H9 (cell line): ENCODE measurements around the gene PTRHD1. TPM values are rescaled to one million over a fixed set of nuclear protein-coding genes. Genes with fewer than 3 reads are reported as not detected.
A peak's percentile ranks its signal among the peaks of the same experiment; 100 is the strongest.

ENCODE experiments used
- DNase-seq: peaks from one replicate; pipeline ENCODE4 v3.0.0-alpha.2; 2017
- H2AFZ ChIP-seq: one replicate; pipeline ENCODE4 v1.6.1; 2013; ENCODE audit warnings: mild to moderate bottlenecking, low read length, control low read depth, moderate library complexity
- H2AK5ac ChIP-seq: 2 replicates; pipeline ENCODE4 v1.6.1; 2013; ENCODE audit warnings: low read length, control low read depth, mixed read lengths; ENCODE audit not compliant: insufficient read length
- H2BK120ac ChIP-seq: one replicate; pipeline ENCODE4 v1.6.1; 2013; ENCODE audit warnings: low read depth, mild to moderate bottlenecking, low read length, control low read depth, inconsistent platforms; ENCODE audit not compliant: poor library complexity, severe bottlenecking
- H2BK12ac ChIP-seq: 2 replicates; pipeline ENCODE4 v1.6.1; 2013; ENCODE audit warnings: low read length, control low read depth, mixed read lengths, low read depth; ENCODE audit not compliant: insufficient read length
- H2BK15ac ChIP-seq: 2 replicates; pipeline ENCODE4 v1.6.1; 2013; ENCODE audit warnings: low read depth, low read length, control low read depth
- H2BK20ac ChIP-seq: one replicate; pipeline ENCODE4 v1.6.1; 2013; ENCODE audit warnings: low read depth, mild to moderate bottlenecking, low read length, control low read depth, inconsistent platforms; ENCODE audit not compliant: poor library complexity, severe bottlenecking
- H2BK5ac ChIP-seq: 2 replicates; pipeline ENCODE4 v1.6.1; 2013; ENCODE audit warnings: low read length, control low read depth, mixed read lengths; ENCODE audit not compliant: insufficient read length
- H3K14ac ChIP-seq: 2 replicates; pipeline ENCODE4 v1.6.1; 2013; ENCODE audit warnings: low read length, control low read depth; ENCODE audit not compliant: insufficient read depth
- H3K18ac ChIP-seq: 2 replicates; pipeline ENCODE4 v1.6.1; 2013; ENCODE audit warnings: low read depth, mild to moderate bottlenecking, mixed read lengths, low read length, control low read depth; ENCODE audit not compliant: insufficient read length
- H3K23ac ChIP-seq: 2 replicates; pipeline ENCODE4 v1.6.1; 2013; ENCODE audit warnings: low read length, control low read depth, mixed read lengths, low read depth; ENCODE audit not compliant: insufficient read length
- H3K23me2 ChIP-seq: 2 replicates; pipeline ENCODE4 v1.6.1; 2013; ENCODE audit warnings: low read depth, mild to moderate bottlenecking, mixed read lengths, low read length, control low read depth; ENCODE audit not compliant: insufficient read length, poor library complexity, severe bottlenecking
- H3K27ac ChIP-seq: 2 replicates; pipeline ENCODE4 v1.5.1; 2013; ENCODE audit warnings: low read length, control low read depth, mixed read lengths, low read depth; ENCODE audit not compliant: insufficient read length
- H3K27me3 ChIP-seq: 2 replicates; pipeline ENCODE4 v1.6.1; 2013; ENCODE audit warnings: low read length, control low read depth, inconsistent platforms; ENCODE audit not compliant: insufficient read depth
- H3K4ac ChIP-seq: 2 replicates; pipeline ENCODE4 v1.6.1; 2013; ENCODE audit warnings: low read depth, mild to moderate bottlenecking, control low read depth, inconsistent platforms, low read length, moderate library complexity
- H3K4me1 ChIP-seq: 2 replicates; pipeline ENCODE4 v1.6.1; 2013; ENCODE audit warnings: low read length, control low read depth, inconsistent platforms; ENCODE audit not compliant: insufficient read depth
- H3K4me2 ChIP-seq: 2 replicates; pipeline ENCODE4 v1.6.1; 2013; ENCODE audit warnings: low read length, control low read depth, mixed read lengths; ENCODE audit not compliant: insufficient read length, insufficient read depth
- H3K56ac ChIP-seq: 2 replicates; pipeline ENCODE4 v1.6.1; 2013; ENCODE audit warnings: low read depth, mild to moderate bottlenecking, mixed read lengths, low read length, control low read depth; ENCODE audit not compliant: insufficient read length
- H3K79me1 ChIP-seq: 2 replicates; pipeline ENCODE4 v1.6.1; 2013; ENCODE audit warnings: low read depth, mild to moderate bottlenecking, moderate library complexity, low read length, control low read depth, inconsistent platforms; ENCODE audit not compliant: insufficient read depth, poor library complexity, severe bottlenecking
- H3K79me2 ChIP-seq: 2 replicates; pipeline ENCODE4 v1.6.1; 2013; ENCODE audit warnings: low read length, control low read depth, inconsistent platforms; ENCODE audit not compliant: insufficient read depth
- H3K9ac ChIP-seq: 2 replicates; pipeline ENCODE4 v1.6.1; 2013; ENCODE audit warnings: low read length, control low read depth, mixed read lengths; ENCODE audit not compliant: insufficient read length; ENCODE audit errors: extremely low read depth
- H3K9me3 ChIP-seq: one replicate; pipeline ENCODE4 v1.6.1; 2013; ENCODE audit warnings: low read depth, low read length, inconsistent platforms; ENCODE audit not compliant: control insufficient read depth
- H3T11ph ChIP-seq: one replicate; pipeline ENCODE4 v1.6.1; 2013; ENCODE audit warnings: mild to moderate bottlenecking, low read length, control low read depth, inconsistent platforms
- H4K20me1 ChIP-seq: one replicate; pipeline ENCODE4 v1.6.1; 2013; ENCODE audit not compliant: control insufficient read depth, insufficient read length, insufficient read depth
- H4K5ac ChIP-seq: 2 replicates; pipeline ENCODE4 v1.6.1; 2013; ENCODE audit warnings: low read depth, mild to moderate bottlenecking, mixed read lengths, low read length, control low read depth; ENCODE audit not compliant: insufficient read length
- H4K8ac ChIP-seq: replicated peaks from 2 replicates; pipeline ENCODE4 v1.6.1; 2013; ENCODE audit warnings: low read length, control low read depth, mixed read lengths, low read depth; ENCODE audit not compliant: insufficient read length
- H4K91ac ChIP-seq: 2 replicates; pipeline ENCODE4 v1.6.1; 2013; ENCODE audit warnings: low read depth, mild to moderate bottlenecking, moderate library complexity, mixed read lengths, low read length, control low read depth; ENCODE audit not compliant: insufficient read length
- H3K27ac Mint-ChIP-seq, 3 experiments: 2 replicates in 2 of 3; 3 replicates in 1 of 3; pipeline ENCODE4 v1.8.0; 2020 to 2021; ENCODE audit warnings: mixed read lengths in 3 of 3, mild to moderate bottlenecking in 1 of 3, moderate library complexity in 1 of 3
- H3K27me3 Mint-ChIP-seq: 2 replicates; pipeline ENCODE4 v1.8.0; 2021; ENCODE audit warnings: low read depth, mild to moderate bottlenecking, moderate library complexity, mixed read lengths
- H3K36me3 Mint-ChIP-seq, 3 experiments: 2 replicates in 2 of 3; 3 replicates in 1 of 3; pipeline ENCODE4 v1.8.0; 2020 to 2021; ENCODE audit warnings: low read depth in 3 of 3, mixed read lengths in 3 of 3; ENCODE audit not compliant: insufficient read depth in 1 of 3
- H3K4me1 Mint-ChIP-seq, 2 experiments: 2 replicates each; pipeline ENCODE4 v1.8.0; 2020; ENCODE audit warnings: mixed read lengths in 2 of 2
- H3K4me3 Mint-ChIP-seq, 2 experiments: 2 replicates in 1 of 2; 3 replicates in 1 of 2; pipeline ENCODE4 v1.8.0; 2020 to 2021; ENCODE audit warnings: mild to moderate bottlenecking in 2 of 2, mixed read lengths in 2 of 2, moderate library complexity in 1 of 2
- H3K9me3 Mint-ChIP-seq, 2 experiments: 2 replicates in 1 of 2; 3 replicates in 1 of 2; pipeline ENCODE4 v1.8.0; 2020; ENCODE audit warnings: mild to moderate bottlenecking in 2 of 2, mixed read lengths in 2 of 2, moderate library complexity in 1 of 2
- WGBS: extraction: QIAGEN DNeasy Blood & Tissue Kit; methylation state at CpG from one replicate; pipeline ENCODE4 v1.1.7; 2013; ENCODE audit warnings: missing lambda C conversion rate, low lambda C conversion rate, mixed read lengths; ENCODE audit not compliant: insufficient read length; ENCODE audit errors: extremely low coverage; 5-methylcytosine and 5-hydroxymethylcytosine counted together
- total RNA-seq: library from RNA; stranded (reverse); gene quantifications from 2 replicates; pipeline ENCODE4 v1.2.1, GENCODE V29; 2021
- TF ChIP-seq, protein P1 (sequence below): fragments of 200-600 bp; sonication (generic); conservative IDR thresholded peaks from 3 replicates; pipeline ENCODE4 v1.8.0; 2021; ENCODE audit warnings: antibody characterized with exemption, mild to moderate bottlenecking

Gene PTRHD1
- total RNA-seq, 1 experiment from 2014 or later = 43.7 TPM

DNA sequence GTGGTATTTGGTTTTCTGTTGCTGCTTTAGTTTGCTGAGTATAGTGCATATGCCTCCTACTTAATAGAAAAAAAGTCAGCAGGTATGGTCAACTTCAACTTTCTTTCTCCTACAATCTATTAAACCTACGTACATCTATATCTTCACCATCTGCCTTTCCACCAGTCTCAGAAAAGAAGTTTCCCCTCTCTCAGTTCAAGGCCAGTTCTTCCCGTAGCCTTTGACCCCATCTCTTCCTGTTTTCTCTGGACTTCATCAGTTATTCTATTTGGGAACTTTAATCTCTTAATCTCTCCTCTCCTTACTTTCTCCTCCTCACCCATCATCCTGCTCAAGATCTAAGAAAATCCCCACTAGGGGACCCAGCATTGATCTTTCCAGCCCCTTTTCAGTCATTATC lies 5.7 kb downstream of the PTRHD1 start:
- Histone ChIP-seq H3K27ac (no peak overlapping the region), H3K9ac (no peak overlapping the region), H3K14ac (no peak overlapping the region), H3K4me1 (no peaks in the 10 kb centered on the region), H3K4me2 (no peak overlapping the region), H3T11ph (no peak overlapping the region), H2BK5ac (no peak overlapping the region), H2BK15ac (no peak overlapping the region), H2AFZ (no peak overlapping the region), H3K23me2 (peaks cover 2% of the 10 kb centered on the region), H3K79me1 (no peaks in the 10 kb centered on the region), H3K18ac (no peak overlapping the region), H4K20me1 (no peaks in the 10 kb centered on the region), H4K5ac (no peak overlapping the region), H2BK12ac (no peak overlapping the region), H4K91ac (no peak overlapping the region), H3K79me2 (no peaks in the 10 kb centered on the region), H3K27me3 (no peaks in the 10 kb centered on the region), H3K23ac (no peak overlapping the region), H2AK5ac (no peak overlapping the region), H2BK20ac (no peak overlapping the region), H3K4ac (no peak overlapping the region), H4K8ac (no peak overlapping the region), H3K56ac (no peak overlapping the region), H3K9me3 (no peaks in the 10 kb centered on the region), H2BK120ac (no peak overlapping the region)
- no peaks in the 10 kb centered on the region for H3K9me3 Mint-ChIP-seq
- peaks cover 20 to 21% of the 10 kb centered on the region in 2 experiments for H3K4me1 Mint-ChIP-seq
- H3K27ac Mint-ChIP-seq = peak overlapping the region in 1 of 3 experiments; percentile 6; a peak in 1 of 7 replicates
- no peak for DNase-seq
- H3K36me3 Mint-ChIP-seq = peaks cover 3 to 20% (median 9%) of the 10 kb centered on the region in 3 experiments; a peak in 5 of 7 replicates
- TF ChIP-seq, protein P1, sequence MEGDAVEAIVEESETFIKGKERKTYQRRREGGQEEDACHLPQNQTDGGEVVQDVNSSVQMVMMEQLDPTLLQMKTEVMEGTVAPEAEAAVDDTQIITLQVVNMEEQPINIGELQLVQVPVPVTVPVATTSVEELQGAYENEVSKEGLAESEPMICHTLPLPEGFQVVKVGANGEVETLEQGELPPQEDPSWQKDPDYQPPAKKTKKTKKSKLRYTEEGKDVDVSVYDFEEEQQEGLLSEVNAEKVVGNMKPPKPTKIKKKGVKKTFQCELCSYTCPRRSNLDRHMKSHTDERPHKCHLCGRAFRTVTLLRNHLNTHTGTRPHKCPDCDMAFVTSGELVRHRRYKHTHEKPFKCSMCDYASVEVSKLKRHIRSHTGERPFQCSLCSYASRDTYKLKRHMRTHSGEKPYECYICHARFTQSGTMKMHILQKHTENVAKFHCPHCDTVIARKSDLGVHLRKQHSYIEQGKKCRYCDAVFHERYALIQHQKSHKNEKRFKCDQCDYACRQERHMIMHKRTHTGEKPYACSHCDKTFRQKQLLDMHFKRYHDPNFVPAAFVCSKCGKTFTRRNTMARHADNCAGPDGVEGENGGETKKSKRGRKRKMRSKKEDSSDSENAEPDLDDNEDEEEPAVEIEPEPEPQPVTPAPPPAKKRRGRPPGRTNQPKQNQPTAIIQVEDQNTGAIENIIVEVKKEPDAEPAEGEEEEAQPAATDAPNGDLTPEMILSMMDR = no peak
- no peaks in the 10 kb centered on the region; the same call in 1 of the 2 replicates for H3K27me3 Mint-ChIP-seq
- no CpG with 5 or more reads among the region's 2 CpGs for WGBS
- H3K4me3 Mint-ChIP-seq = no peak overlapping the region
